GM12874 (cell line): ENCODE measurements around the gene PRELID3B.

Experiments
- CTCF ChIP-seq: IDR thresholded peaks from 2 replicates; pipeline ENCODE4 v1.5.1; 2011; ENCODE audit warnings: low read depth, mild to moderate bottlenecking, control low read depth, low read length, moderate library complexity; ENCODE audit not compliant: insufficient read depth

The PRELID3B gene

GRCh38 chr20:58994390-58995159 lies 48.0 kb downstream of the PRELID3B start:
- TF ChIP-seq CTCF, result no peak

- TF ChIP-seq CTCF, result no peak
These were observed 49.0 kb downstream of the PRELID3B start for GRCh38 chr20:58993332-58994248.

- TF ChIP-seq CTCF, result no peak
These were observed 49.7 kb downstream of the PRELID3B start for GRCh38 chr20:58992911-58993310.

- no peak for TF ChIP-seq CTCF
These were observed 50.9 kb downstream of the PRELID3B start for GRCh38 chr20:58991715-58992114.

GRCh38 chr20:58990651-58991445 lies 51.7 kb downstream of the PRELID3B start:
- TF ChIP-seq CTCF, result no peak

GRCh38 chr20:58989196-58989595 lies 53.4 kb downstream of the PRELID3B start:
- no peak for TF ChIP-seq CTCF

GRCh38 chr20:58988565-58988882 lies 54.1 kb downstream of the PRELID3B start:
- TF ChIP-seq CTCF, result no peak
